ENCODE results near the gene SLC35E2B.
"Not testable (repeated sequence)": the region's sequence is repeated elsewhere in the genome, so short reads cannot be mapped to it uniquely, and the experiment has no call there.

The SLC35E2B gene

DNA sequence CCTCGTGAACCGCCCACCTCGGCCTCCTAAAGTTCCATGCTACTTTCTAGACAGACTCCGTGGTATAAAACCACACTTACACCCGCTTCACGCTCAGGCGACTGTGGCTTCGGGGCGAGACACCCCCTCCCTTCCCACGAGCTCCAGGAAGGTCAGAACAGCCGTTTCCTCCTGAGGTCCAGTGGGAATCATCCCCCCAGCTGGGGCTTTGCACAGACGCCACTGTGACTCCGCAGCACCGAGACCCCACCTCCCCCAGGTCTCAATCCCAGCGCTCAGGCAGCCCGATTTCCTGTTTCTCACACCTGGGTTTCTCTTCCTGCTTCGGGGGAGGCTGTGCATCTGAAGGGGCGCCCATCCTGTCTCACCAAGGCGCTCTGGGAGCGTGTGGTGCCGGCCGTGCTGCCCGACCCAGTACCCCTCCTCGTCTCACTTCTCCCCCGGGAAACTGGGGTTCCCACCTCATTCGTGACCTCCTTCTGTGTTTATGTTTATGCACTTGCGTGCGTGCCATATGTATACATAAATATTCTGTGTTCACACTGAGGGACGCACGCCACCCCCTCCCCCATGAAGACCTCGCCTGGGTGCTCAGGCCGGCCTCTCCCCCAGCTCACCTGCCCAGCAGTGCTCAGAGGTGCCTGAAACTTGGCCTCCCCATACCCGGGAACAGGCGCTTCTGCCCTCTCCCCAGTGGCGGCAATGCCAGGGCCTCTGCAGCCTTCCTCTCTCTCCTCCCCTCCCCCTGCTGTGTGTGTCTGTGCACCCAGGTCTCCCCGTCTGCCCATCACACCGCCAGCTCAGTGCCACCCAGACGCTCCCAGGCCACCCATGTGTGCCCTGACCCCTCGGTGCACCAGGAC, 14.6 kb downstream of the SLC35E2B start:
- Histone ChIP-seq H3K27ac (peak overlapping the region; percentile 82), H3K4me1 (peaks cover 55% of the 10 kb centered on the region), H3K4me3 (peak overlapping the region; percentile 53), H3K4me2 (peak overlapping the region; percentile 87), H3K9ac (peak overlapping the region; percentile 54), H3K9me3 (no peaks in the 10 kb centered on the region), H3K36me3 (peaks cover 24% of the 10 kb centered on the region), H4K20me1 (peaks cover 70% of the 10 kb centered on the region), H3K27me3 (no peaks in the 10 kb centered on the region)
- no peak for TF ChIP-seq Cebpa-rat (IDR thresholded peaks at IDR 0.05)

DNA sequence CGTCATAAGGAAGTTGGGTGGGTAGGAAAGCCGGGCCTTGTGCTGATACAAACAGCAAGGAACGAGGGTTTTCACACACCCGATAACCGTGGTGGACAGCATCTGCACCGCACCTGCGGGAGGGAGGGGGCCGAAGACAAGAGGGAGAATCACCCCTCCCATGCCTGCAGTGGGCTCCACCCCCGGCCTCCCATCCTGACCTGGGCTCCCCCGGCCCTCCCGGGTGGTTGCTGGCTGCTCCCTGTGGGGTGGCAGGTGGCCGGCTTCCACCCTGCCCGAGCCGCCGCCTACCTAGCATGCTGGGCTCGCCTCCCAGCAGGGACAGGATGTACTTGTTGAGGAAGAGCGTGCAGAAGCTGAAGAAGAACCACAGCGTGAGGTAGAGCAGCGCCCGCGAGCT, 16.5 kb downstream of the SLC35E2B start:
- H3K27ac ChIP-seq, H3K4me2 ChIP-seq, H3K9ac ChIP-seq, H3K9me3 ChIP-seq, H3K27me3 ChIP-seq, H3K4me3 ChIP-seq: not testable (repeated sequence)
- peaks cover 68% of the 10 kb centered on the region for H4K20me1 ChIP-seq
- peaks cover 40% of the 10 kb centered on the region for H3K4me1 ChIP-seq
- peaks cover 32% of the 10 kb centered on the region for H3K36me3 ChIP-seq

DNA sequence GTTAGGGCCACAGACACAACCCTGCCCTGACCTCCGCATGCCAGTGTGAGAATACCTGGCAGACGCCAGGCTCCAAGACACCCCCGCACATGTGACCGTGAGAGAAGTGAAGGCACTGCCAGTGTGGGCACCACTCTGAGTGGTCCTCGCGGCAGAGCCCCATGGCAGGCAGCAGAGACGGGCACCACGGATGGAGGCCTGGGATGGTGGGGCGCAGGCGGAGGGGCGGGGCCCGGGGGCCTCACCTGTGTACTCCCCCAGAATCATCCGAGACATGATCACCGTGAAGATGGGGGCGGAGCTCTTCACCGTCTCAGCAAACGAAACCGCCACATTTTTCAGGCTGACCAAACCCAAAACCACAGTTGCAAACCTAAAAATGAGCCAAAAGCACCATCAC, 17.4 kb downstream of the SLC35E2B start:
- not testable (repeated sequence) for H3K4me3 ChIP-seq, H3K9ac ChIP-seq, H3K9me3 ChIP-seq, H3K4me2 ChIP-seq, H3K27ac ChIP-seq, H3K27me3 ChIP-seq
- Histone ChIP-seq H3K36me3 (peaks cover 38% of the 10 kb centered on the region), H4K20me1 (peaks cover 64% of the 10 kb centered on the region), H3K4me1 (peaks cover 32% of the 10 kb centered on the region)

DNA sequence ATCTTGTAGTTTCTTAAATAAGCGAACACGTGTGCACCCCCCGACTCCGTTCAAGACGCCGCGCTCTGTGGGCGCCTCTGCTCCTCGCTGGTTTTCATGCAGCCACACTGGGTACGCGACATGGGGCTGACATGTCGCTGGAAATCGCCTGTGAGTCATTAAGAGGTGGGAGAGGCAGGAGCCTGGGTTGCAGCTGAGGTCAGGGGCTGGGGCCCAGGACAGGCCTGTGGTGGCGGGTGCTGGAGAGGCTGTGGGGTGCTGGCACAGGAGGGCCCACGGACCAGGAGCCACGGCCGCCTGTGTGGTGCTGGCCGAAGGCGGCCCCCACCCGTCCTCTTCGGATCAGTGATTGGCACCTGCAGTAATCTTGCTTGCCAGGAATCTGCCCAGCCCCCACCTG, 17.8 kb downstream of the SLC35E2B start:
- Histone ChIP-seq H3K4me1 (peaks cover 28% of the 10 kb centered on the region), H3K36me3 (peaks cover 39% of the 10 kb centered on the region), H4K20me1 (peaks cover 63% of the 10 kb centered on the region)
- not testable (repeated sequence) for H3K9ac ChIP-seq, H3K27me3 ChIP-seq, H3K4me3 ChIP-seq, H3K4me2 ChIP-seq, H3K9me3 ChIP-seq, H3K27ac ChIP-seq

DNA sequence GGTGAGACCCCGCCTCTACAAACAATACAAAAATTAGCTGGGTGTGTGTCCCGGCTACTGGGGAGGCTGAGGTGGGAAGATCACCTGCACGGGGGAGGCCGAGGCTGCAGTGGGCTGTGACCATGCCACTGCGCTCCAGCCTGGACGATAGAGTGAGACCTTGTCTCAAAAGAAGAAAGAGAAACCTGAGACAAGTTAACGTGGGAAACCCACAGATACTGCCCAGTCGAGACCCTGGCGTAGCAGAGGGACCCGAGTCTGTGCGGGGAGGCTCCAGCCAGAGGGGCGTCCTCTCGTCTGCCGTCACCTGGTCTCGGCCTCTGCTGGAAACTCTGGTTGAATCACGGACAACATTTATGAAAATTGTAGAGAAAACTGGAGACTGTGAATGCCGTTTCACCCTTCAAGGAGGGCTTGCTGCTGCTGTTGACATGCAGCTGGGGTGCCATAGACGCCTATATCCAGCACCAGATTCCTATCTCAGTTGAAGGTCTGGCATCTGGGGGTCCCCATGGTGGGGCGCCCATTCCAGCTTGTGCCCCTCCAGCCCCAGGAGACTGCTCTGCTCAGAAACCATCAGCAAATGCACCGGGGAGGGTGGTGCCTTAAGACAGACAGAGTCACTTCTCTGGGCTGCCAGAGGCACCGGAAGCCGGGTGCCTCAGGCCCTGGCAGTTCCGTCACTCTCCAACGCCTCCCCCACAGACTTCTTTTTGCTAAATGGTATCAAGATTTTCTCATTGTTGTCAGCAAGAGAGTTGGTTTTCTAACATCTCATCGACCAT, 20.2 kb downstream of the SLC35E2B start:
- H3K27me3 ChIP-seq = no peaks in the 10 kb centered on the region
- no peak overlapping the region for H3K9ac ChIP-seq
- TF ChIP-seq Cebpa-rat (IDR thresholded peaks at IDR 0.05) = no peak
- H3K27ac ChIP-seq = no peak overlapping the region
- H3K4me2 ChIP-seq = no peak overlapping the region
- H4K20me1 ChIP-seq = peaks cover 43% of the 10 kb centered on the region
- H3K4me3 ChIP-seq = no peak overlapping the region
- H3K4me1 ChIP-seq = peaks cover 3% of the 10 kb centered on the region
- H3K36me3 ChIP-seq = peaks cover 61% of the 10 kb centered on the region
- H3K9me3 ChIP-seq = no peaks in the 10 kb centered on the region

DNA sequence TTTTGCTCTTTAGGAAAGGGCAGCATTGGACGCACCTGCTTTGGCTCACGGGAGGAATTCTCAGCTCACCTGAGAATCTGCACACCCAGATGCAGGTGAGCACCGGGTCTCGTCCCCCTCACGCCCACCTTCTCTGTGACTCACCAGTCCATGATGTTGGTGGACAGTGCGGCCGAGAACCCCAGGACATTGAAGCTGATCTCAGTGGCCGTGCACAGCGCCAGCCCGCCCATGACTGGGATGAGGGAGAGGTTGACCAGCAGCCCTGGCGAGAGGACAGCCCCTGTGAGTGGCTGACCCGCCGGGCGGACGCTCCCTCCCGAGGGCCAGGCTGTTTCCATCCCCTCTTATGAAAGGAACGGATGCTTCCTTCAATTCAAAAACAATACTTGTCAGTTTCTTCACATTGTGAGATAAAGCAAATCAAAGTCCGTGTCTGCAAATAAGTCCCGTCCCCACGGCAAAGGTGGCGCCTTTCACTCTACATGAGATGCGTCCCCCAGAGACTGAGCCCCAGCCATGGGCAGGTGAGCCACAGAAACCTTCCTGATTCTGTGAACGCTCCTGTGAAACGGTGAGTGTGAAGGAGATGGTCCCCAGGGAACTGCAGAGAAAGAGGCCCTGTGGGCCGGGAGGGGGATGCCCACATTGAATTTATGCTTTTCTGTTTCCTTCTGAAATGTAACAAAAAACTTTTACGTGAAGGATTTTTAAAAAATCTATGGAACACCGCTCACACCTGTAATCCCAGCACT, 21.1 kb downstream of the SLC35E2B start:
- Histone ChIP-seq H3K9ac (no peak overlapping the region), H3K27me3 (no peaks in the 10 kb centered on the region), H3K36me3 (peaks cover 66% of the 10 kb centered on the region), H3K4me2 (no peak overlapping the region), H3K9me3 (no peaks in the 10 kb centered on the region), H4K20me1 (peaks cover 40% of the 10 kb centered on the region), H3K4me3 (no peak overlapping the region), H3K4me1 (no peaks in the 10 kb centered on the region), H3K27ac (no peak overlapping the region)
- no peak for TF ChIP-seq Cebpa-rat (IDR thresholded peaks at IDR 0.05)

DNA sequence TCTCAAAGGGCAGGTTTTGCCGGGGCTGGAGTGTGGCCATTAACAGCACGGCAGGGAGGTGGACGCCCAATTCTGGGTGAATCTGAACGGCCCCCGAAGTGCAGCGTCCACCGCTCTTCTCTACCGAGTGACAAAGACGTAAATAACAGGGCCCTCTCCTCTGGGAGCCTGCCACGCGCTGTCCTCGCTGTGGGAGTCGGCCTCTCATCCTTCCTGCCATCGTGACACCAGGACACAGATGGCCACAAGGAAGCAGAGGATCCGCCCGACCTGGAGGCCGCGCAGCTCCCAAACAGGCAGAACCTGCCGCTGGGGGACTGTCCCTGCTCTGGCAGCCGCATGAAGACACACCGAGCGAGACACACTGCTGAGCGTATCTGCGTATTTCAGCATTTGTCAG, 21.7 kb downstream of the SLC35E2B start:
- Histone ChIP-seq H3K9me3 (no peaks in the 10 kb centered on the region), H3K9ac (0 out of 2 replicates have a peak overlapping the region, but pooled peaks have one; percentile 2), H3K4me3 (no peak overlapping the region), H3K27ac (no peak overlapping the region), H3K4me2 (no peak overlapping the region), H4K20me1 (peaks cover 42% of the 10 kb centered on the region), H3K4me1 (no peaks in the 10 kb centered on the region), H3K27me3 (no peaks in the 10 kb centered on the region), H3K36me3 (peaks cover 73% of the 10 kb centered on the region)
- no peak for TF ChIP-seq Cebpa-rat (IDR thresholded peaks at IDR 0.05)

DNA sequence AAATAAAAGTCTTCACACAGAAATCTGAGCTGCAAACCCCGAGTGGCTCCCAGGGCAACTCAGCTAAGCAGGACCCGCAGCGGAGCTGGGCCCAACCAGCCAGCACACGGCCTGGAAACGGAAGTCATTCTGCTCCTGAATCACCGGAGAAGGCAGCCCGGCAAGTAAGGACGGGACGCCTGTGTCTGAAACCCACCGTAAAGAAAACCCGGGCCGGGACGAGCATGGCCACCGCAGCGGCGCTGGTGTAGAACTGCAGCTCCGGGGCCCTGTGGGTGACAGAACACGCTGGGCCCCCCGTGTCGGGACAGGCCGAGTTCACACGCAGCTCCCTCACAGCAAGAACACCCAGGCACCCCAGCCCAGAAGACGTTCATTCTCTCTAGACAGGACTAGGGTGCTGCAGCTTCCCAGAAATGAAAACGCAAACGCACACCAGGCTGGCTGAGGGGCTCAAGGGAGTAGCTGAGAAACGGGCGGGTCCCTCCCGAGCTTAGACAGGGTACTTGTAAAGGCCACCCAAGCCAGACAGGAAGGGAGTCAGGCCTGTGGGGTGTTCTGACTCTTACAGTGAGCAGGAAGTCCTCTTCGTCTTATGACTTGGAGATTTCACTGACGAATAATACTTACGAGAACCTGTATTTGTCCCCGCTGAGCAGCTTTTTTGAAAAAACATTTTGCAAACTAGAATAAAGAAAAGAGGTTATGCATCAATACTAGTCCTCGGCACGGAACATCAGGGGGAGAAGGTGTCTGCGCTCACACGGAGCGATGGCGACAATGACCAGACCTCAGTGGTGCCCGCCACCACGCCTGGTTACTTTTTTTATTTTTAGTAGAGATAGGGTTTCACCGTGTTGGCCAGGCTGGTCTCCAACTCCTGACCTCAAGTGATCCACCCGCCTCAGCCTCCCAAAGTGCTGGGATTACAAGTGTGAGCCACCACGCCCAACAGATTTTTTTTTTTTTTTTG, 22.8 kb downstream of the SLC35E2B start:
- H3K9ac ChIP-seq = no peak overlapping the region
- H3K36me3 ChIP-seq = peaks cover 84% of the 10 kb centered on the region
- TF ChIP-seq Cebpa-rat (IDR thresholded peaks at IDR 0.05) = no peak
- no peak overlapping the region for H3K4me3 ChIP-seq
- peaks cover 47% of the 10 kb centered on the region for H4K20me1 ChIP-seq
- H3K27ac ChIP-seq = no peak overlapping the region
- no peak overlapping the region for H3K4me2 ChIP-seq
- no peaks in the 10 kb centered on the region for H3K4me1 ChIP-seq
- no peaks in the 10 kb centered on the region for H3K9me3 ChIP-seq
- no peaks in the 10 kb centered on the region for H3K27me3 ChIP-seq

DNA sequence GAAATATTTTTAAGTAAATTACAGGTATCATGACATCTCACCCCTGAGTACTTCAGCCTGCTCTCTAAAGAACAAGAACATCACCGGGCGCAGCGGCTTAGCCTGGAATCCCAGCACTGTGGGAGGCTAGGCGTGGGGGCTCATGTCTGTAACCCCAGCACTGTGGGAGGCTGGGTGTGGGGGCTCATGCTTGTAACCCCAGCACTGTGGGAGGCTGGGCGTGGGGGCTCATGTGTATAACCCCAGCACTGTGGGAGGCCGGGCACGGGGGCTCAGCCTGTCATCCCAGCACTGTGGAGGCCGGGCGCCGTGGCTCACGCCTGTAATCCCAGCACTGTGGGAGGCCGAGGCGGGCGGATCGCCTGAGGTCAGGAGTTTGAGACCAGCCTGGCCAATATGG, 26.1 kb downstream of the SLC35E2B start:
- H3K36me3 ChIP-seq = peaks cover 63% of the 10 kb centered on the region
- H4K20me1 ChIP-seq = peaks cover 27% of the 10 kb centered on the region
- H3K9me3 ChIP-seq = no peaks in the 10 kb centered on the region
- no peaks in the 10 kb centered on the region for H3K27me3 ChIP-seq
- H3K4me3 ChIP-seq = no peak overlapping the region
- H3K4me2 ChIP-seq = no peak overlapping the region
- TF ChIP-seq Cebpa-rat (IDR thresholded peaks at IDR 0.05) = no peak
- H3K9ac ChIP-seq = no peak overlapping the region
- H3K27ac ChIP-seq = no peak overlapping the region
- H3K4me1 ChIP-seq = no peaks in the 10 kb centered on the region
